PC-9 (cell line): Measurements from ENCODE around the gene ENPP6. TPM values are rescaled to one million over a fixed set of nuclear protein-coding genes. Genes with fewer than 3 reads are reported as not detected.

Experiments
- BruUV-seq: library from RNA; stranded (reverse); fragments of 400-500 nt; replicated peaks from 2 replicates; lab custom pipeline; 2021; lab: Mats Ljungman, UMichigan
- CTCF ChIA-PET: fragments of 300-600 bp; sonication (Branson Sonifier 250); formaldehyde crosslinking; loops from one replicate; lab custom pipeline; 2022; ENCODE audit warnings: antibody characterized with exemption; lab: Charles Lee
- POLR2A ChIA-PET: fragments of 300-600 bp; sonication (Branson Sonifier 250); formaldehyde crosslinking; loops from one replicate; lab custom pipeline; 2022; ENCODE audit warnings: antibody characterized with exemption; ENCODE audit not compliant: unreplicated experiment; lab: Charles Lee
- DNase-seq, 2 experiments: peaks; one replicate each; pipeline versions ENCODE4 v3.0.0 to v3.0.0-alpha.2; 2015 to 2022; ENCODE audit warnings: mixed read lengths in 1 of 2
- H2AFZ ChIP-seq: fragments of 200-600 bp; sonication (generic); 2 replicates; pipeline ENCODE4 v1.8.1; 2017; ENCODE audit warnings: antibody characterized with exemption
- H3F3A ChIP-seq: fragments of 200-600 bp; sonication (generic); 2 replicates; pipeline ENCODE4 v1.8.1; 2017; ENCODE audit warnings: antibody characterized with exemption, mild to moderate bottlenecking, low read depth; ENCODE audit not compliant: insufficient read depth
- H3K27ac ChIP-seq: fragments of 200-600 bp; sonication (generic); 2 replicates; pipeline ENCODE4 v1.6.1; 2016; ENCODE audit warnings: mixed run types
- H3K27me3 ChIP-seq: fragments of 200-600 bp; sonication (generic); 2 replicates; pipeline ENCODE4 v1.6.1; 2016; ENCODE audit warnings: low read depth, mixed run types; ENCODE audit not compliant: insufficient read depth
- H3K36me3 ChIP-seq: fragments of 200-600 bp; sonication (generic); 2 replicates; pipeline ENCODE4 v1.6.1; 2016; ENCODE audit warnings: low read depth, mixed run types
- H3K4me1 ChIP-seq: fragments of 200-600 bp; sonication (generic); replicated peaks from 2 replicates; pipeline ENCODE4 v1.6.1; 2016; ENCODE audit warnings: mixed run types; ENCODE audit not compliant: insufficient read depth
- H3K4me2 ChIP-seq: fragments of 200-600 bp; sonication (generic); 2 replicates; pipeline ENCODE4 v1.6.1; 2017; ENCODE audit warnings: mixed run types
- H3K4me3 ChIP-seq: fragments of 200-600 bp; sonication (generic); 2 replicates; pipeline ENCODE4 v1.6.1; 2016; ENCODE audit warnings: mixed run types
- H3K79me2 ChIP-seq: fragments of 200-600 bp; sonication (generic); 2 replicates; pipeline ENCODE4 v1.6.1; 2017; ENCODE audit warnings: low read depth, mixed run types
- H3K9me2 ChIP-seq: fragments of 200-600 bp; sonication (generic); 2 replicates; pipeline ENCODE4 v1.8.1; 2017; ENCODE audit warnings: mild to moderate bottlenecking; ENCODE audit not compliant: insufficient read depth
- H3K9me3 ChIP-seq: fragments of 200-600 bp; sonication (generic); 2 replicates; pipeline ENCODE4 v1.8.1; 2016; ENCODE audit warnings: low read depth; ENCODE audit not compliant: insufficient read depth
- H4K20me1 ChIP-seq: fragments of 200-600 bp; sonication (generic); 2 replicates; pipeline ENCODE4 v1.8.1; 2017; ENCODE audit not compliant: insufficient read depth
- CTCF ChIP-seq: fragments of 200-600 bp; sonication (generic); conservative IDR thresholded peaks from 2 replicates; pipeline ENCODE4 v1.6.1; 2017; ENCODE audit warnings: mixed run types, antibody characterized with exemption, mild to moderate bottlenecking, moderate library complexity
- EZH2 ChIP-seq: fragments of 200-600 bp; sonication (generic); IDR thresholded peaks from 2 replicates; pipeline ENCODE4 v1.8.0; 2017; ENCODE audit warnings: antibody characterized with exemption, low read depth
- intact Hi-C: fragments of 100-400 bp; cut with micrococcal nuclease; formaldehyde crosslinking; loops from one replicate; pipeline ENCODE4 v1.10.0; 2022; ENCODE audit not compliant: unreplicated experiment
- total RNA-seq: library from RNA; stranded (reverse); gene quantifications from 2 replicates; pipeline ENCODE4 v1.2.3, GENCODE V29; 2021

The ENPP6 gene
- total RNA-seq, 1 experiment from 2014 or later = not detected

GRCh38 chr4:184090571-184090970 lies 127.1 kb downstream of the ENPP6 start:
- Histone ChIP-seq H2AFZ (no peak overlapping the region), H3K27ac (no peak overlapping the region), H3F3A (no peaks in the 10 kb centered on the region), H3K9me2 (no peaks in the 10 kb centered on the region), H3K27me3 (peaks cover 12% of the 10 kb centered on the region; the same call in 1 of the 2 replicates), H3K4me2 (no peak overlapping the region), H3K79me2 (no peaks in the 10 kb centered on the region), H3K4me1 (no peaks in the 10 kb centered on the region), H3K4me3 (no peak overlapping the region), H3K36me3 (no peaks in the 10 kb centered on the region), H4K20me1 (no peaks in the 10 kb centered on the region), H3K9me3 (no peaks in the 10 kb centered on the region)
- POLR2A ChIA-PET = no interaction called here
- CTCF ChIA-PET = no interaction called here
- no TSS peak for BruUV-seq
- TF ChIP-seq CTCF (no peak), EZH2 (no peak)
- no peak for DNase-seq
- intact Hi-C loops = no loop called here

GRCh38 chr4:184080674-184081073 lies 137.0 kb downstream of the ENPP6 start:
- Histone ChIP-seq H4K20me1 (no peaks in the 10 kb centered on the region), H3F3A (no peaks in the 10 kb centered on the region), H3K27ac (no peak overlapping the region), H2AFZ (no peak overlapping the region), H3K79me2 (no peaks in the 10 kb centered on the region), H3K27me3 (peaks cover 29% of the 10 kb centered on the region), H3K4me3 (no peak overlapping the region), H3K36me3 (no peaks in the 10 kb centered on the region), H3K4me1 (no peaks in the 10 kb centered on the region), H3K4me2 (no peak overlapping the region), H3K9me3 (no peaks in the 10 kb centered on the region), H3K9me2 (no peaks in the 10 kb centered on the region)
- intact Hi-C loops = no loop called here
- DNase-seq = no peak
- no TSS peak for BruUV-seq
- POLR2A ChIA-PET = no interaction called here
- CTCF ChIA-PET = no interaction called here
- no peak for TF ChIP-seq EZH2

GRCh38 chr4:184074677-184075388 lies 142.8 kb downstream of the ENPP6 start:
- H3K9me3 ChIP-seq = no peaks in the 10 kb centered on the region
- BruUV-seq = no TSS peak
- no peak overlapping the region for H2AFZ ChIP-seq
- peaks cover 18% of the 10 kb centered on the region for H3K27me3 ChIP-seq
- no peak overlapping the region for H3K27ac ChIP-seq
- H3F3A ChIP-seq = no peaks in the 10 kb centered on the region
- no peaks in the 10 kb centered on the region for H3K79me2 ChIP-seq
- intact Hi-C loops = no loop called here
- no peaks in the 10 kb centered on the region for H4K20me1 ChIP-seq
- no peaks in the 10 kb centered on the region for H3K4me1 ChIP-seq
- no peak overlapping the region for H3K4me3 ChIP-seq
- H3K36me3 ChIP-seq = no peaks in the 10 kb centered on the region
- no peak for DNase-seq
- CTCF ChIA-PET = no interaction called here
- POLR2A ChIA-PET = no interaction called here
- TF ChIP-seq EZH2 = no peak
- TF ChIP-seq CTCF = no peak
- H3K9me2 ChIP-seq = no peaks in the 10 kb centered on the region
- no peak overlapping the region for H3K4me2 ChIP-seq
